Subcutaneous adipose tissue (tissue), 4 donors: Measurements from ENCODE around the gene SUN5. TPM values are rescaled to one million over a fixed set of nuclear protein-coding genes. Genes with fewer than 3 reads are reported as not detected.

Experiments
- CTCF ChIP-seq: fragments of 450-650 bp; IDR thresholded peaks from one replicate; pipeline ENCODE4 v1.5.1; 2016; ENCODE audit warnings: low read depth, mild to moderate bottlenecking, control low read depth, antibody characterized with exemption, moderate library complexity
- total RNA-seq, 4 donors: library from RNA; depleted of rRNA; stranded (reverse); fragments of >200 nt; gene quantifications; one replicate each; pipeline ENCODE4 v1.1.0, GENCODE V29; 2016

The SUN5 gene
- total RNA-seq, 4 donors from 2014 or later: not detected

GRCh38 chr20:32986331-32986966, 17.8 kb downstream of the SUN5 start:
- TF ChIP-seq CTCF: no peak

DNA sequence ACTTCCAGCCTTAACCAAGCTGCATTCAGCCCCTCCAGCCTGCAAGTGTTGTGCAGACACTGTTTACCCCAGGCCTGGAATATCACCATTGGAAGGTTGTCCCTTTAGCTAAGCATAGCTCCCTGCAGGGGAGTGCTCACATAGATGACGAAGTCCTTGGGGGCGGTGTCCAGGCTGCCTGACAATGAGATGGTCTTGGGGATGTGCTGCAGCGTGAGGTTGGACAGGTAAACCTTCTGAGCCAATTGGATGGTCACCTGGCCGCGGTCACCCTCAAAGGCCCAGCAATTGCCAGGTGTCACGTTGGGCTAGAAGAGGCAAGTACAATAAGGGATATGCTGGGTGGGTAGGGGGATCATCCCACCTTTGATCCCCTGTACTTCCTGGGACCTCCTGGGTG, 18.6 kb downstream of the SUN5 start:
- no peak for TF ChIP-seq CTCF

GRCh38 chr20:32984631-32985354, 19.4 kb downstream of the SUN5 start:
- TF ChIP-seq CTCF: no peak

DNA sequence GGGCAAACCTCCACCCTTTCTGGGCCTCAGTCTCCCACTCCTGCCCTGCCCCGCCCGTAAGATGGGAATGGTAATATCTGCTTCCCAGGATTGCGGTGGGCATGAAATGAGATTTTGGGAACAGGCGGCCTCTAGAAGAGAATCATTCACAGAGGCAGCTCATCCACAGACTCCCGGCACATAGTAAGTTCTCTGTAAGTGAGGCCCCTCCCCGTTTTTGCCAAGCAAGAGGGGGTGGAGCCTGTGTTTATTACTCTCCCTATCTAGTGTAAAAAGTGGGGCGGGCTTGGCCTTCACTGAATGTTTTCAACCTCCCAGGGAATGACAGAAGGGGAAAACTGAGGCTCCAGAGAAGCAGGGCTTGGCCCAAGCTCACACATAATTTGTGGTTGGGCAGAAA, 20.0 kb downstream of the SUN5 start:
- TF ChIP-seq CTCF: no peak

GRCh38 chr20:32983459-32984112, 20.6 kb downstream of the SUN5 start:
- TF ChIP-seq CTCF: no peak

- no peak for TF ChIP-seq CTCF
Observed at GRCh38 chr20:32982617-32983458, 21.4 kb downstream of the SUN5 start.
